IPS DF 6.9 (cell line): ENCODE measurements around the gene ENTPD6.

ENCODE experiments used
- DNase-seq: peaks from one replicate; pipeline ENCODE4 v3.0.0-alpha.2; 2013; ENCODE audit warnings: low read depth, low spot score
- H3K27ac ChIP-seq: one replicate; pipeline ENCODE4 v1.5.1; 2013; ENCODE audit warnings: low read length, control low read depth
- H3K27me3 ChIP-seq: 2 replicates; pipeline ENCODE4 v1.6.1; 2013; ENCODE audit warnings: mild to moderate bottlenecking, low read length; ENCODE audit not compliant: control insufficient read depth, insufficient read depth
- H3K36me3 ChIP-seq: 2 replicates; pipeline ENCODE4 v1.6.1; 2013; ENCODE audit warnings: low read length; ENCODE audit not compliant: control insufficient read depth, insufficient read depth
- H3K4me1 ChIP-seq: 2 replicates; pipeline ENCODE4 v1.6.1; 2013; ENCODE audit warnings: low read length; ENCODE audit not compliant: control insufficient read depth, insufficient read depth
- H3K4me3 ChIP-seq: 2 replicates; pipeline ENCODE4 v1.5.1; 2013; ENCODE audit warnings: mild to moderate bottlenecking, low read length
- H3K9me3 ChIP-seq: 2 replicates; pipeline ENCODE4 v1.6.1; 2013; ENCODE audit warnings: low read length, inconsistent platforms; ENCODE audit not compliant: control insufficient read depth, insufficient read depth
- WGBS: extraction: QIAGEN DNeasy Blood & Tissue Kit; methylation state at CpG from one replicate; pipeline ENCODE4 v1.1.7; 2013; ENCODE audit warnings: mixed read lengths, missing lambda C conversion rate; ENCODE audit not compliant: insufficient read length, insufficient coverage; 5-methylcytosine and 5-hydroxymethylcytosine counted together

ENTPD6 gene

DNA sequence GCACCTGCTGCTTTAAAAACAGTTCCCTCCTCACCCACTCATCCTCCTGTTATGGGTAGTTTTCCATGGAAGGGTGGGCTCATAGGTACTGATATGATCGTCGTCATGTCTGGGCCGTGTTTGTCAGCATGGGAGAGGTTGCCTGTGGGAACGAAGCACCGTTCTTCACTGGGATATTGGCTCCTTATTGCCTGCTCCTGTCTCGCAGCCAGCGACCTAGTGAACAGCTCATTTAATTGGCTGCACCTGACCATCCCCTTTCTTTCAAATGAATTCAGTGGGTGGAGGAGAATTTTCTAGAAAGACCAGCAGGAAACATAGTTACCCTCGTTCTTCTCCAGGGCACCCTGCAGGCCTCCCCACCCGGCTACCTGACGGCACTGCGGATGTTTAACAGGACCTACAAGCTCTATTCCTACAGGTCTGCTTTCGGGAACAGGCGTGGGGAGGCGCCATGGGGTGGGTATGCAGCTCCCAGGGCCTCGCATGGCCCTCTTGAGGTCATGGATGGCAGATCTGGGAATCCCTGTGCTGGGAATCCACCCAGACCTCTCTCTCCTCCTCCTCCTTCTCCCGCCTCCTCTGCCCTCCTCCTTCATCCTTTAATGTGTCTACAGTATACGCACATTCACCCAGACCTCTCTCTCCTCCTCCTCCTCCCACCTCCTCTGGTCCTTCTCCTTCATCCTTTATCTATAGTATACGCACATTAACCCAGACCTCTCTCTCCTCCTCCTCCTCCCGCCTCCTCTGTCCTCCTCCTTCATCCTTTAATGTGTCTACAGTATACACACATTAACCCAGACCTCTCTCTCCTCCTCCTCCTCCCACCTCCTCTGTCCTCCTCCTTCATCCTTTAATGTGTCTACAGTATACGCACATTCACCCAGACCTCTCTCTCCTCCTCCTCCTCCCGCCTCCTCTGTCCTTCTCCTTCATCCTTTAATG is 21.9 kb downstream of the ENTPD6 start:
- no CpG with 5 or more reads among the region's 21 CpGs for WGBS
- H3K27me3 ChIP-seq, result no peaks in the 10 kb centered on the region
- H3K36me3 ChIP-seq, result peaks cover 4% of the 10 kb centered on the region; the same call in 1 of the 2 replicates
- no peak overlapping the region for H3K27ac ChIP-seq
- H3K9me3 ChIP-seq, result no peaks in the 10 kb centered on the region
- DNase-seq, result no peak
- no peak overlapping the region for H3K4me3 ChIP-seq
- H3K4me1 ChIP-seq, result peaks cover 2% of the 10 kb centered on the region; the same call in 1 of the 2 replicates

DNA sequence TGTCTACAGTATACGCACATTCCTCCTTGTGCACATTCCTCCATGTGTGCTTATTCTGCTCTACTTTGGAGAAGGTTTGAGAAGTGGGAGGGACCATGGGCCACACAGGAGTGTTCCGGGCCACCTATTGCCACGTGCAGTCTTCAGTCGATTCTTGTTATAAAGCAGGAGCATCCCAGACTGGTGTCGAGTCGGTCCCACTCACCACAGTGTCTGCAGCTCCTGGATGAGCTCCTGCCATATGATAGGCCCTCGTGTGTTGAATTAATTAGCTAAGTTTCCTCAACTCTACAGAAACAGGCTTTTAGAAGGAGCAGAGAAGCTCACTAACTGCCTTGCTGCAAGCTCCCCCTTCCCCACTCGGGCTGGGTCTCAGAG is 22.6 kb downstream of the ENTPD6 start:
- Histone ChIP-seq H3K4me1 (peaks cover 2% of the 10 kb centered on the region; the same call in 1 of the 2 replicates), H3K36me3 (peaks cover 4% of the 10 kb centered on the region; the same call in 1 of the 2 replicates), H3K4me3 (no peak overlapping the region), H3K27me3 (no peaks in the 10 kb centered on the region), H3K27ac (no peak overlapping the region), H3K9me3 (no peaks in the 10 kb centered on the region)
- no CpG with 5 or more reads among the region's 8 CpGs for WGBS
- DNase-seq, result no peak

DNA sequence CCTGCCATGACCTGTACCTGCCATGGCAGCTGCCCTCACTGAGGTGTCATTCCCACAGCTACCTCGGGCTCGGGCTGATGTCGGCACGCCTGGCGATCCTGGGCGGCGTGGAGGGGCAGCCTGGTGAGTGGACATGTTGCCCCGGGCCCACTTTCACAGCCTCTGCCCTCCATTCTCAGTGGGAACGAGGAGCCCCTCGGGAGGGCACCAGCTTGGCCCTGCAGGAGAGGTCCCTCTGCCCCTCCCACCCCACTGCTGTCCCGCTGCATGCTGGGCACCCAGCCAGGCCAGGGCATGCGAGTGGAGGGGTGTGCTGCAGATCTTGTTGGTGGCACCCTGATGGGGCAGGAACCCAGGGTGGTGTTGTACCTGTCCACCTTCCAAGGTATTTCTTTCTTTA is 23.0 kb downstream of the ENTPD6 start:
- Histone ChIP-seq H3K27ac (no peak overlapping the region), H3K27me3 (no peaks in the 10 kb centered on the region), H3K36me3 (peaks cover 4% of the 10 kb centered on the region; the same call in 1 of the 2 replicates), H3K9me3 (no peaks in the 10 kb centered on the region), H3K4me1 (peaks cover 3% of the 10 kb centered on the region; the same call in 1 of the 2 replicates), H3K4me3 (no peak overlapping the region)
- WGBS, result no CpG with 5 or more reads among the region's 12 CpGs
- no peak for DNase-seq

DNA sequence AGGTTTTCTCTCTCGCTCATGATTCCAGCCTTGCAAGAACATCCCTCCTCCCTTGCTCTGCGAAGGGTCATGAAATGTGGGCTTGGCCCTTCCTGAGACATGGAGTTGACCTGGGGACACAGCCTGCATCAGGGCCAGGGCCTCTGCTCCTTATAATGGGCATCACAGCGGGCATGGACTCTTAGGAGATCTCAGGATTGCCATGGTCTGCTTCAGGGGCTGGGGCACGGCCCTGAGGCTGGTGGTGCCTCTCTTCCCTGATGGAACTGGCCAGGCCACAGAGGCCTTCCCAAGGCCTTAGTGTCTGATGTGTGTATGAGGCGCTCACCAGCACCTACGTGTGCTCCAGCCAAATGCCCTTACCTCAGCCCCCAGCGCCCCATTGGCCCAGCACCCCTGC is 23.9 kb downstream of the ENTPD6 start:
- H3K36me3 ChIP-seq, result peaks cover 4% of the 10 kb centered on the region; the same call in 1 of the 2 replicates
- H3K27ac ChIP-seq, result no peak overlapping the region
- peaks cover 3% of the 10 kb centered on the region; the same call in 1 of the 2 replicates for H3K4me1 ChIP-seq

DNA sequence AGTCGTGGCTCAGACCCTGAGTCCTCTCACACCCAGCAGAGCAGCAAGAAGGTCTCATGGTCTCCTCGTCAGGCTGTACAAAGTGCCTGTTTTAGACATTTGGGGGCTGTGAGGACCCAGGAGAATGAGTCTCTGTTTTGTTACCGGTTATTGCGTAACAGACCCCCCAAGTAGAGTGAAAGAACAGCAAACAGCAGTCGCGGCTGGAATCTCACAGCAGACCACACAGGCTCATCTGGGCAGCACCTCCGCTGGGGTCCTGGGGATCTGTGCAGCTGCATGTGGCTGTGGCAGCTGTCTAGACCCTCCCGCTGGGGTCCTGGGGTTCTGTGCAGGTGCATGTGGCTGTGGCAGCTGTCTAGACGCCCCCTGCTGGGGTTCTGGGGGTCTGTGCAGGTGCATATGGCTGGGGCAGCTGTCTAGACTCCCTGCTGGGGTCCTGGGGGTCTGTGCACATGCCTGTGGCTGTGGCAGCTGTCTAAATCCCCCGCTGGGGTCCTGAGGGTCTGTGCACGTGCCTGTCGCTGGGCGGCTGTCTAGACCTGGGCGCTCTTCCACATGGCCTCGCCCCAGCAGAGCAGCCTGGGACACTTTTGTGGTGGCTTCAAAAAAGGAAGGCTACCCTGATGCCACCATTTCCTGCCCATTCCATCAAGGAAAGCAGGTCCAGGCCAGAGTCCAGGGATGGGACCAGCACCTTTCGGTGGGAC is 24.7 kb downstream of the ENTPD6 start:
- no CpG with 5 or more reads among the region's 16 CpGs for WGBS
- no peak for DNase-seq
- H3K27ac ChIP-seq, result no peak overlapping the region
- peaks cover 3% of the 10 kb centered on the region; the same call in 1 of the 2 replicates for H3K4me1 ChIP-seq
- H3K9me3 ChIP-seq, result no peaks in the 10 kb centered on the region
- H3K4me3 ChIP-seq, result no peak overlapping the region
- peaks cover 4% of the 10 kb centered on the region; the same call in 1 of the 2 replicates for H3K36me3 ChIP-seq
- no peaks in the 10 kb centered on the region for H3K27me3 ChIP-seq

More for the DNA sequence above, 23.9 kb downstream of the ENTPD6 start:
- DNase-seq, result no peak
- Histone ChIP-seq H3K9me3 (no peaks in the 10 kb centered on the region), H3K27me3 (no peaks in the 10 kb centered on the region), H3K4me3 (no peak overlapping the region)
- WGBS, result no CpG with 5 or more reads among the region's 7 CpGs

DNA sequence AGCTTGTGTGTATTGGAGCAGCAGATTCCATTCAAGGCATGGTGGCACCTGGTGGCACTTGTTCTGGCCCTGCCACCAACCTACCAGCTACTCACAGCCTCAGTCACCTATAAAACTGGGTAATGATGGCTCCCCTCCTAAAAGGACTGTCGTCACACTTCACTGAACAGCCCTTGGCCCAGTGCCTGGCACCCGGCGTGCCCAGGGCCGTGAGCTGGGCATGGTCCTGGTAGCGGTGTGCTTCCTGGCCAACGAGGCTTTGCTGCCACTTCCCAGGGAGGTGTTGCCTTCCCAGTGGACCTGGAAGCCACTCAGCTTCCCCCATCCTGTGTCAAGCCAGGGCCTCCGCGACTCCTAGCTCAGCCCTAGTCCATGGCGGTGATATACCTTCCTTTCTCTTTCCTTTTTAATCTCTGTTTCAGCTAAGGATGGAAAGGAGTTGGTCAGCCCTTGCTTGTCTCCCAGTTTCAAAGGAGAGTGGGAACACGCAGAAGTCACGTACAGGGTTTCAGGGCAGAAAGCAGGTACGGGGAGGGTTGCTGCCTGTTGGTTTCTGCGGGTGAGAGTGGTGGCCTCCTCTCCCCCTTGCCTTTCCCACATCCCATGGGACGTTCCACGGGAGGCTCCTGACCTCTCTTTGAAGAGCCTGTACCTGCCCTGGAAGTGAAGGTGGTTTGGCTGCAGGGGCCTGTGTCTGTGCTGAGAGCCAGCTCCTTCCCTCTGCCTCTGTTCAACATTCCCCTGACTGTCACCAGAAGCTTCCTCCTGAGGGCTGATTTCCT is 25.5 kb downstream of the ENTPD6 start:
- H3K9me3 ChIP-seq, result no peaks in the 10 kb centered on the region
- H3K4me1 ChIP-seq, result peaks cover 3% of the 10 kb centered on the region; the same call in 1 of the 2 replicates
- no peaks in the 10 kb centered on the region for H3K27me3 ChIP-seq
- no peak overlapping the region for H3K4me3 ChIP-seq
- H3K36me3 ChIP-seq, result no peaks in the 10 kb centered on the region; the same call in 1 of the 2 replicates
- H3K27ac ChIP-seq, result no peak overlapping the region
- no CpG with 5 or more reads among the region's 15 CpGs for WGBS
- DNase-seq, result no peak

DNA sequence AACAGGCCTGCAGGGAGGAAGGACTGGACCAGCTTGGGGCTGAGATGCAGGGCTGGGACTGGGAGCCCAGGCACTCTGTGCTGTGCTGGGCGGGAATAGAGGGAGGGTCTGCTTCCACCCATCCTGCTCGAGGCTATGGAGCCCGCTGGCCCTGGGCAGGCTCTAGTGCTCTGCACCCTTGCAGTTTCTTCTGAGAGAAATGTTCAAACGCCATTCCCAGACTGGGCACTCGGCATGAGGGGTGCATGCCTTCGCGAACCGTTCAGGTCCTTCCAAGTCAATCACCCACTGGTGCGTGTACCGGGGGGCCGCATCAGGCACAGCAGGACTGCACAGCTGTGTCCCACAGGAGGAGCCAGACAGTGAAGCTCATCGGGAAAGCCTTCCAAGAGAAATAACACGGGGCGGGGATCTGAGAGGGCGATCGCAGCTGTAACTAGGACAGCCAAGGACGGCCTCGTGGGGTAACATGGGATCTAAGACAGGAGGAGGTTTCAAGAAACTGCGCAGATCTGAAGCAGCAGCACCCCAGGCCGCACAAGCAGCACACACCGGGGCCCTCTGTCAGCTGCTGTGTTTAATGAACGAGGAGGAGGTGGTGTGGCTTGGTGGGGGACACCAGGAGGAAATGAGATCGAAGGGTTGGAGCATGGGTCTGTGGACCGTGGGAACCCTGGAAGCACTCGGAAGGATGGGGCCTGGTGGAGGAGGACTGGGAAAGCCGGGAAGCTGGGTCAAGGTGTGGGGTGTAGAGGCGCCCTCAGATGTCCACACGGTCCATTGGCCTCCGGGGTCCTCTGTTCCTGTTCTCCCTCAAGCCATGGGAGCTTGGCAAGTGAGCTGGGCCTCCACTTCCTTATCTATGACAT is 26.3 kb downstream of the ENTPD6 start:
- Histone ChIP-seq H3K4me3 (no peak overlapping the region), H3K4me1 (peaks cover 3% of the 10 kb centered on the region; the same call in 1 of the 2 replicates), H3K27ac (no peak overlapping the region), H3K9me3 (no peaks in the 10 kb centered on the region), H3K36me3 (no peaks in the 10 kb centered on the region; the same call in 1 of the 2 replicates), H3K27me3 (no peaks in the 10 kb centered on the region)
- DNase-seq, result no peak
- no CpG with 5 or more reads among the region's 29 CpGs for WGBS

DNA sequence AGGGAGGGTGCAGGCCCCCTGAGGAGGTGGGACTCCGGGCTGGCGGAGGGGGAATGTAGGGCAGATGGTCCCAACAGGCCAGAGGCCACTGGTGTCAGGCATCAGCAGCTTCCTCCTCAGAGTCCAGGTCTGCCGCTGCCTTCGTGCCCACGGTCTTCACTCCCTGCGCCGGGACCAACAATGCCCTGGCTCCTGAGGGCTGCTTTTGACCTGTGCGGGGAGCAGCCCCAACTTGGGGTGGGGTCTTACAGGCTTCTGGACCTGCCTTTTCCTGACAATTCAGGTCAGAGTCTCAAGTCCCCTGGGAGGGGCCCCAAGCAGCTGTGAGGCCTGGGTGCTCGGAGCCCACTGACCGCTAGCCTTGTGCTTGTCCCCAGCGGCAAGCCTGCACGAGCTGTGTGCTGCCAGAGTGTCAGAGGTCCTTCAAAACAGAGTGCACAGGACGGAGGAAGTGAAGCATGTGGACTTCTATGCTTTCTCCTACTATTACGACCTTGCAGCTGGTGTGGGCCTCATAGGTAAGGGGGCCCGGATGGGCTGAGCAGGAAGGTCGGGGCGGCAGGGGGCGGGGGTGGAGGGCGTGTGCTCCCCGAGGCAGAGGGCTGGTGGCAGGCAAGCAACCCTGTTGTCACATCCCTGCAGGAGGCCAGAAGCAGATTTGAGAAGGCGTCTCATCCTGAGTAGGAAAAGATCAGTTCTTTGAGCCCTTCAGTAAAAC is 27.1 kb downstream of the ENTPD6 start:
- Histone ChIP-seq H3K4me1 (peaks cover 3% of the 10 kb centered on the region; the same call in 1 of the 2 replicates), H3K9me3 (no peaks in the 10 kb centered on the region)
- WGBS, result no CpG with 5 or more reads among the region's 21 CpGs

DNA sequence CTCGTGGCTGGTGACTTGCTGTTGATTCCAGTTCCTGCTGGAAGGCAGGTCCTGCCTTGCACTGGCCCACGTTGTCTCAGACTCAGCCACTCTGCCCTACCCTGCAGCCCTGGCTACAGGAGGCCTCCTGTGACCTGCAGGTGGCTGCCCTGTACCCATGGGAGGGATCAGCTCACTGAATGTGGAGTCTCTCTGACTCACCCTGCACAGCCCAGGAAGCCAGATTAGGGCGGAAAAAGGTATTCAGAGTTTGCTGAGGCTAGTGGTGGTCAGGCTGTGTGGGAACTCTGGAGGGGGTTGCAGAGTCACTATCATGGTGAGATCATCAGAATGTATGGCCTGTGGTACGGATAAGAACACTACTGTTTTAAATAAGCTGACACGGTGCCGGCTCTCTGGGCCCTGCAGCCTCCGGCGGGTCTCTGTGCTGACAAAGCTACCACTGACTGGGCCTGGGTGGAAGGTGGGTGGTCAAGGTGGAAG is 27.7 kb downstream of the ENTPD6 start:
- H3K9me3 ChIP-seq, result no peaks in the 10 kb centered on the region
- no peaks in the 10 kb centered on the region; the same call in 1 of the 2 replicates for H3K36me3 ChIP-seq
- no peak for DNase-seq
- peaks cover 3% of the 10 kb centered on the region; the same call in 1 of the 2 replicates for H3K4me1 ChIP-seq
- no peak overlapping the region for H3K4me3 ChIP-seq
- no CpG with 5 or more reads among the region's 8 CpGs for WGBS
- H3K27me3 ChIP-seq, result no peaks in the 10 kb centered on the region
- H3K27ac ChIP-seq, result no peak overlapping the region

More for the DNA sequence above, 27.1 kb downstream of the ENTPD6 start:
- H3K4me3 ChIP-seq, result no peak overlapping the region
- H3K36me3 ChIP-seq, result no peaks in the 10 kb centered on the region; the same call in 1 of the 2 replicates
- DNase-seq, result no peak
- H3K27me3 ChIP-seq, result no peaks in the 10 kb centered on the region
- H3K27ac ChIP-seq, result no peak overlapping the region
